Measurements from ENCODE around the gene KIF25.

Gene KIF25

GRCh38 chr6:168018664-168019063, 21.2 kb downstream of the KIF25 start:
- Histone ChIP-seq H3K9me2 (replicated peaks; ENCODE audit: low read depth, low read length) (no peaks in the 10 kb centered on the region), H3K4me3 (ENCODE audit: low read length, poor library complexity, severe bottlenecking) (no peak overlapping the region), H3K9me3 (ENCODE audit: insufficient read depth, low read depth, low read length) (peaks cover 17% of the 10 kb centered on the region; the same call in 1 of the 2 replicates), H4K20me1 (ENCODE audit: insufficient read depth, low read length, poor library complexity, severe bottlenecking) (no peaks in the 10 kb centered on the region), H2AFZ (ENCODE audit: low read length) (no peak overlapping the region), H3K4me2 (ENCODE audit: low read depth, low read length, poor library complexity, severe bottlenecking) (no peak overlapping the region), H3K9ac (ENCODE audit: low read depth, low read length, poor library complexity, severe bottlenecking) (no peak overlapping the region), H3K79me2 (ENCODE audit: insufficient read depth, low read length) (no peaks in the 10 kb centered on the region), H3K27me3 (ENCODE audit: insufficient read depth, low read length, poor library complexity, severe bottlenecking) (no peaks in the 10 kb centered on the region), H3K4me1 (ENCODE audit: insufficient read depth, low read length, poor library complexity, severe bottlenecking) (no peaks in the 10 kb centered on the region), H3K36me3 (ENCODE audit: insufficient read depth, low read length) (no peaks in the 10 kb centered on the region), H3F3A (ENCODE audit: low read depth) (no peaks in the 10 kb centered on the region)
- TF ChIP-seq EZH2phosphoT487 (IDR thresholded peaks at IDR 0.05; ENCODE audit: borderline replicate concordance) = no peak
- TF ChIP-seq CTCF (conservative IDR thresholded peaks at IDR 0.05; ENCODE audit: low read length) = no peak

- Histone ChIP-seq H4K20me1 (ENCODE audit: insufficient read depth, low read length, poor library complexity, severe bottlenecking) (no peaks in the 10 kb centered on the region), H3K4me2 (ENCODE audit: low read depth, low read length, poor library complexity, severe bottlenecking) (no peak overlapping the region), H3K9me3 (ENCODE audit: insufficient read depth, low read depth, low read length) (peaks cover 9% of the 10 kb centered on the region; the same call in 1 of the 2 replicates), H3K4me1 (ENCODE audit: insufficient read depth, low read length, poor library complexity, severe bottlenecking) (no peaks in the 10 kb centered on the region), H3F3A (ENCODE audit: low read depth) (no peaks in the 10 kb centered on the region), H3K4me3 (ENCODE audit: low read length, poor library complexity, severe bottlenecking) (no peak overlapping the region), H3K36me3 (ENCODE audit: insufficient read depth, low read length) (no peaks in the 10 kb centered on the region), H3K79me2 (ENCODE audit: insufficient read depth, low read length) (no peaks in the 10 kb centered on the region), H3K9ac (ENCODE audit: low read depth, low read length, poor library complexity, severe bottlenecking) (no peak overlapping the region), H2AFZ (ENCODE audit: low read length) (no peak overlapping the region), H3K9me2 (replicated peaks; ENCODE audit: low read depth, low read length) (no peaks in the 10 kb centered on the region), H3K27me3 (ENCODE audit: insufficient read depth, low read length, poor library complexity, severe bottlenecking) (no peaks in the 10 kb centered on the region)
- TF ChIP-seq CTCF (conservative IDR thresholded peaks at IDR 0.05; ENCODE audit: low read length) (no peak), EZH2phosphoT487 (IDR thresholded peaks at IDR 0.05; ENCODE audit: borderline replicate concordance) (no peak)
Measured at GRCh38 chr6:168020242-168020641, 22.8 kb downstream of the KIF25 start.

GRCh38 chr6:168021581-168021980, 24.1 kb downstream of the KIF25 start:
- Histone ChIP-seq H3K9ac (ENCODE audit: low read depth, low read length, poor library complexity, severe bottlenecking) (no peak overlapping the region), H3K4me3 (ENCODE audit: low read length, poor library complexity, severe bottlenecking) (no peak overlapping the region), H3F3A (ENCODE audit: low read depth) (no peaks in the 10 kb centered on the region), H4K20me1 (ENCODE audit: insufficient read depth, low read length, poor library complexity, severe bottlenecking) (no peaks in the 10 kb centered on the region), H3K9me2 (replicated peaks; ENCODE audit: low read depth, low read length) (no peaks in the 10 kb centered on the region), H3K27me3 (ENCODE audit: insufficient read depth, low read length, poor library complexity, severe bottlenecking) (no peaks in the 10 kb centered on the region), H3K36me3 (ENCODE audit: insufficient read depth, low read length) (no peaks in the 10 kb centered on the region), H3K79me2 (ENCODE audit: insufficient read depth, low read length) (no peaks in the 10 kb centered on the region), H3K4me1 (ENCODE audit: insufficient read depth, low read length, poor library complexity, severe bottlenecking) (no peaks in the 10 kb centered on the region), H3K9me3 (ENCODE audit: insufficient read depth, low read depth, low read length) (peaks cover 9% of the 10 kb centered on the region; the same call in 1 of the 2 replicates), H2AFZ (ENCODE audit: low read length) (no peak overlapping the region), H3K4me2 (ENCODE audit: low read depth, low read length, poor library complexity, severe bottlenecking) (no peak overlapping the region)
- TF ChIP-seq EZH2phosphoT487 (IDR thresholded peaks at IDR 0.05; ENCODE audit: borderline replicate concordance) = no peak
- TF ChIP-seq CTCF (conservative IDR thresholded peaks at IDR 0.05; ENCODE audit: low read length) = no peak

All from Loucy (cell line).